ENCODE results near the gene FAM163A. TPM values are rescaled to one million over a fixed set of nuclear protein-coding genes. Genes with fewer than 3 reads are reported as not detected.

FAM163A gene
- total RNA-seq, 2 donors from 2014 or later: 1.1 TPM; not detected in 1

- no peaks in the 10 kb centered on the region for H3K9me3 ChIP-seq
- no peak for DNase-seq (ENCODE audit: low spot score)
- TF ChIP-seq POLR2AphosphoS5 (IDR thresholded peaks at IDR 0.05) (no peak), CTCF (IDR thresholded peaks at IDR 0.05) (no peak), POLR2A (IDR thresholded peaks at IDR 0.05) (no peak)
- H3K4me1 ChIP-seq (replicated peaks): peaks cover 16% of the 10 kb centered on the region
- H3K36me3 ChIP-seq: no peaks in the 10 kb centered on the region
- intact Hi-C loops (cut with DNase I): no loop called here
- WGBS: 28% methylated on average over 34 of the region's 37 CpGs
- peaks cover 22% of the 10 kb centered on the region for H3K27me3 ChIP-seq (replicated peaks; ENCODE audit: insufficient read depth)
- no peak overlapping the region for H3K27ac ChIP-seq
- peak overlapping the region in 1 of 2 donors; percentile 23 for H3K4me3 ChIP-seq
These were observed 1.5 kb downstream of the FAM163A start for GRCh38 chr1:179744401-179745130.

- intact Hi-C loops (cut with DNase I): no loop called here
- Histone ChIP-seq H3K27ac (no peak overlapping the region), H3K27me3 (replicated peaks; ENCODE audit: insufficient read depth) (peaks cover 22% of the 10 kb centered on the region), H3K9me3 (no peaks in the 10 kb centered on the region), H3K36me3 (no peaks in the 10 kb centered on the region), H3K4me3 (no peak overlapping the region), H3K4me1 (replicated peaks) (peaks cover 16% of the 10 kb centered on the region)
- TF ChIP-seq POLR2A (IDR thresholded peaks at IDR 0.05): no peak
- no peak for TF ChIP-seq POLR2AphosphoS5 (IDR thresholded peaks at IDR 0.05)
- no peak for TF ChIP-seq CTCF (IDR thresholded peaks at IDR 0.05)
- WGBS: 85% methylated on average over 8 of the region's 8 CpGs
- no peak for DNase-seq (ENCODE audit: low spot score)
These were observed 2.1 kb downstream of the FAM163A start for GRCh38 chr1:179745131-179745611.

- H3K27ac ChIP-seq: no peak overlapping the region
- H3K36me3 ChIP-seq: no peaks in the 10 kb centered on the region
- TF ChIP-seq CTCF (IDR thresholded peaks at IDR 0.05): no peak
- TF ChIP-seq POLR2A (IDR thresholded peaks at IDR 0.05): no peak
- no peak for TF ChIP-seq POLR2AphosphoS5 (IDR thresholded peaks at IDR 0.05)
- intact Hi-C loops (cut with DNase I): no loop called here
- no peaks in the 10 kb centered on the region for H3K9me3 ChIP-seq
- DNase-seq (ENCODE audit: low spot score): no peak
- peaks cover 16% of the 10 kb centered on the region for H3K4me1 ChIP-seq (replicated peaks)
- peaks cover 22% of the 10 kb centered on the region for H3K27me3 ChIP-seq (replicated peaks; ENCODE audit: insufficient read depth)
- WGBS: 59% methylated on average over 4 of the region's 4 CpGs
- H3K4me3 ChIP-seq: no peak overlapping the region
These were observed 2.7 kb downstream of the FAM163A start for GRCh38 chr1:179745743-179746142.

GRCh38 chr1:179747611-179748010 is 4.5 kb downstream of the FAM163A start:
- peaks cover 22% of the 10 kb centered on the region for H3K27me3 ChIP-seq (replicated peaks; ENCODE audit: insufficient read depth)
- peaks cover 16% of the 10 kb centered on the region for H3K4me1 ChIP-seq (replicated peaks)
- intact Hi-C loops (cut with DNase I): no loop called here
- no peak overlapping the region for H3K27ac ChIP-seq
- no peak for DNase-seq (ENCODE audit: low spot score)
- TF ChIP-seq POLR2AphosphoS5 (IDR thresholded peaks at IDR 0.05) (no peak), POLR2A (IDR thresholded peaks at IDR 0.05) (no peak), CTCF (IDR thresholded peaks at IDR 0.05) (no peak)
- H3K36me3 ChIP-seq: no peaks in the 10 kb centered on the region
- H3K4me3 ChIP-seq: no peak overlapping the region
- H3K9me3 ChIP-seq: no peaks in the 10 kb centered on the region
- WGBS: 93% methylated on average over 2 of the region's 2 CpGs

- Histone ChIP-seq H3K36me3 (no peaks in the 10 kb centered on the region), H3K9me3 (no peaks in the 10 kb centered on the region), H3K27me3 (replicated peaks; ENCODE audit: insufficient read depth) (peaks cover 13% of the 10 kb centered on the region), H3K4me1 (replicated peaks) (peaks cover 5% of the 10 kb centered on the region), H3K27ac (no peak overlapping the region), H3K4me3 (no peak overlapping the region)
- WGBS: 56% methylated on average over 4 of the region's 4 CpGs
- DNase-seq (ENCODE audit: low spot score): no peak
- intact Hi-C loops (cut with DNase I): no loop called here
- no peak for TF ChIP-seq POLR2A (IDR thresholded peaks at IDR 0.05)
- no peak for TF ChIP-seq POLR2AphosphoS5 (IDR thresholded peaks at IDR 0.05)
- TF ChIP-seq CTCF (IDR thresholded peaks at IDR 0.05): no peak
These were observed 5.7 kb downstream of the FAM163A start for GRCh38 chr1:179748772-179749171.

All from prostate gland (tissue), 2 donors.